Measurements from ENCODE around the gene LCE1E.

LCE1E gene

GRCh38 chr1:152786077-152786476, at the start of gene LCE1E:
Gene LCE1E, plus strand, starts transcription at chr1:152786257. Its CDS starts 1,043 bp downstream, at chr1:152787300.
- DNase-seq (ENCODE audit: low read depth in 3 of 3), result no peak

- DNase-seq (ENCODE audit: low read depth in 3 of 3), result no peak
These were observed 48.1 kb upstream of the LCE1E start for GRCh38 chr1:152737997-152738396.

GRCh38 chr1:152739841-152740240, 46.2 kb upstream of the LCE1E start:
- DNase-seq (ENCODE audit: low read depth in 3 of 3), result no peak

GRCh38 chr1:152741656-152742055, 44.4 kb upstream of the LCE1E start:
- no peak for DNase-seq (ENCODE audit: low read depth in 3 of 3)

GRCh38 chr1:152743371-152744145, 42.5 kb upstream of the LCE1E start:
- DNase-seq (ENCODE audit: low read depth in 3 of 3), result no peak

GRCh38 chr1:152745289-152745704, 40.8 kb upstream of the LCE1E start:
- no peak for DNase-seq (ENCODE audit: low read depth in 3 of 3)

- no peak for DNase-seq (ENCODE audit: low read depth in 3 of 3)
These were observed 40.2 kb upstream of the LCE1E start for GRCh38 chr1:152745765-152746444.

GRCh38 chr1:152747831-152748230, 38.2 kb upstream of the LCE1E start:
- DNase-seq (ENCODE audit: low read depth in 3 of 3), result no peak

- no peak for DNase-seq (ENCODE audit: low read depth in 3 of 3)
These were observed 33.8 kb upstream of the LCE1E start for GRCh38 chr1:152752225-152752624.

- DNase-seq (ENCODE audit: low read depth in 3 of 3), result no peak
These were observed 32.5 kb upstream of the LCE1E start for GRCh38 chr1:152753586-152753985.

GRCh38 chr1:152756872-152757271, 29.2 kb upstream of the LCE1E start:
- DNase-seq (ENCODE audit: low read depth in 3 of 3), result no peak

- DNase-seq (ENCODE audit: low read depth in 3 of 3), result no peak
These were observed 28.3 kb upstream of the LCE1E start, which contains the start of gene KPRP for GRCh38 chr1:152757747-152758146. Gene KPRP, plus strand, starts transcription at chr1:152758025. Its CDS starts 1,564 bp downstream, at chr1:152759589.

GRCh38 chr1:152758636-152759035, 27.4 kb upstream of the LCE1E start:
- DNase-seq (ENCODE audit: low read depth in 3 of 3), result no peak

- no peak for DNase-seq (ENCODE audit: low read depth in 3 of 3)
These were observed 26.4 kb upstream of the LCE1E start for GRCh38 chr1:152759453-152760173.

GRCh38 chr1:152760551-152761190, 25.4 kb upstream of the LCE1E start:
- no peak for DNase-seq (ENCODE audit: low read depth in 3 of 3)

GRCh38 chr1:152761609-152762213, 24.3 kb upstream of the LCE1E start:
- no peak for DNase-seq (ENCODE audit: low read depth in 3 of 3)

- no peak for DNase-seq (ENCODE audit: low read depth in 3 of 3)
These were observed 17.1 kb upstream of the LCE1E start for GRCh38 chr1:152768847-152769533.

GRCh38 chr1:152770411-152770810, 15.6 kb upstream of the LCE1E start:
- DNase-seq (ENCODE audit: low read depth in 3 of 3), result no peak

GRCh38 chr1:152774875-152775274, 11.2 kb upstream of the LCE1E start, which contains the start of gene LCE1F:
Gene LCE1F, plus strand, starts transcription at chr1:152775140. Its CDS starts 1,232 bp downstream, at chr1:152776372.
- DNase-seq (ENCODE audit: low read depth in 3 of 3), result no peak

GRCh38 chr1:152776361-152776760, 9.7 kb upstream of the LCE1E start:
- DNase-seq (ENCODE audit: low read depth in 3 of 3), result no peak
